DMS53 treated with DMSO at 0.1 percent for 48 hours (cell line): ENCODE measurements around the gene FRMD3.

Experiments used
- DNase-seq: peaks from one replicate; lab custom pipeline; 2025; ENCODE audit not compliant: unreplicated experiment; lab: John Stamatoyannopoulos, UW

Gene FRMD3

DNA sequence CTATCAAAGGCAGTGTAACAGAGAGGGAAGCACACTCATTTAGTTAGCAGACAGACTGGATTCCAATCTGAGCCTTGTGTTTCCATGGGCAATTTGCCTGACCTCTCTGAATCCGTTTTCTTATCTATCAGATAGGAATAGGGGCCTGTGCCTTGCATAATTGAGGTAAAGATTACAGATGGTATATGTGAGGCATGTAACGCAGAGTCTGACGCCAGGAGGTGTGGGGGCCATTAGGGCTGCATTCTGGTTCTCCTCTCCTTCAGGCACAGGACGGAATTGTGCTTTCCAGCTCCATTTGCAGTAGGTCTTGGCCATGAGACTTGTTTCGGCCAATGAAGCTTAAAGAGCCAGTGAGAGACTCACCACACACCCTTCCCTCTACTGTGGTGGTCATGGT lies 97.6 kb downstream of the FRMD3 start:
- DNase-seq: no peak

DNA sequence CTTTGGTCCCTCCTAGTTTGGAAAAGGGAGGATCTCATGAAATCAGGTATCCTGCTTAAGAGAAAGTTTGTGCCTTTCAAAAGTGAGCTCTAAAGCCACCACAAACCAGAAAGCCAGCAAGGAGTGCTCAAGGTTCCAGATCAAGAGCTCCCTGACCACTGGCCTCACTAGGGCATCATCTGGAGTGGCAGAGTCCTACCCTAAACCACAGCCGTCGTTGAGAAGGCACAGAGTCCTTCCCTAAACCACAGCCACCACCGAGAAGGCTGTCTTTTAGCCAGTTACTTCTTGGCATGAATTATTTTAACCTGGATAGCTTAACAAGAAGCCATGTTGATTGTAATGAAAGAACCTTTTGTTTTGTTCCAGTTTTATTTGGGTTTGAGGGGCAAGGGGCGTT lies 102.9 kb downstream of the FRMD3 start:
- no peak for DNase-seq

DNA sequence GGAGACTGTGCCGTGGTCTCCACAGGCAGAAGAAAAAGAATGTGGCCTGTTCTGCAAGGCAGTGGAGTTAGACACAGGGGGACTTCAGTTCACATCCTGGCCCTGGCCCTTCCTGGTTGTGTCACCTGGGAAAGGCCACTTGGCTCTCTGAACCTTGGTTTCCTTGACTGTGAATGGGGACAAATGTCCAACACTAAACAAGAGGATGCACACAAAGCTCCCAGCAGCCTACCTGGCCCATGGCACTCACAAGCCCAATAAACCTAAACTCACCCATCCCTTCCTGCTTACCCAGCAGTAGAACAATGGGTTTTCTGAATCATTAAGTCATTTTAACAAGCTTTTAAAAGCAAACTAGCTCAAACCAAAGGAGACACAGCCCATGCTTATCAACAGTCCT lies 103.9 kb downstream of the FRMD3 start:
- DNase-seq: no peak

DNA sequence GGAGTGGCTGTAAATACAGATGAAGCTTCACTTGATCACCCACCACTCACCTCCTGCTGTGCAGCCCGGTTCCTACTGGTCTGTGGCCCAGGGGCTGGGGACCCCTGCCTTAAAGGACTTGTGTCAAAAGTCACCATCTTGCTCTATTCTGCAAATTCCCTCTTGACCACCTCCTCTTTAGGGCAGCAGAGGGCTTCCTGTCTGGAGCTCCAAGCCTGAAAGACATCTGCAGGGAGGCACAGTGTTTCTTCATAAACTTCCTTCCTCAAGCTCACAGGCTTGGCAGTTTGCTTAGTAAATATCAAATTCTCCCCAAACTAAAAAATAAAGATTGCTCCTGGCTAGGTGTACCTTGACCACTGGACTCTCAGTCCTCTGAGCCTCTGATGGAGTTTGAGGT lies 104.4 kb downstream of the FRMD3 start:
- no peak for DNase-seq

DNA sequence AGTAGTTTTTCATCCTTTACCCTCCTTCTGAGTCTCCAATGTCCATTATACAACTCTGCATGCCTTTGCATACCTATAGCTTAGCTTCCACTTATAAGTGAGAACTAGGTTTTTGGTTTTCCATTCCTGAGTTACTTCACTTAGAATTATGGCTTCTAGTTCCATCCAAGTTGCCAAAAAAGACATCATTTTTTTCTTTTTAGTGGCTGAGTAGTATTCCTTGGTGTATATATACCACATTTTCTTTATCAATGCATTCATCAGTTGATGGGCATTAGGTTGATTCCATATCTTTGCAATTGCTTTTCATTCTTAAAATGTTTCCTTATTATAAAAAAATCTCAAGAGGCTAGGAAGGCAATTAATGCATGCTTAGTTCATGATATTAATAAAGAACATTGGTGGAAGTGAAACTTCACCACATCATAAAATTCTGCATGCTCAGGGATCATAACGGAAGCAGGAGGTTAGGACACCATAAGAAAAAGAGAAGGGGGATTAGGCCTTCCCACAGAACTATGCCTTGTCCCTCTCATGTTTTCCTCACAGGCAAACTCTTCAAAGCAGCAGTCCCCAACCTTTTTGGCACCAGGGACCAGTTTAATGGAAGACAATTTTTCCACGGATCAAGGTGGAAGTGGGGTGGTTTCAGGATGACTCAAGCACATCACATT lies 105.2 kb downstream of the FRMD3 start:
- no peak for DNase-seq

DNA sequence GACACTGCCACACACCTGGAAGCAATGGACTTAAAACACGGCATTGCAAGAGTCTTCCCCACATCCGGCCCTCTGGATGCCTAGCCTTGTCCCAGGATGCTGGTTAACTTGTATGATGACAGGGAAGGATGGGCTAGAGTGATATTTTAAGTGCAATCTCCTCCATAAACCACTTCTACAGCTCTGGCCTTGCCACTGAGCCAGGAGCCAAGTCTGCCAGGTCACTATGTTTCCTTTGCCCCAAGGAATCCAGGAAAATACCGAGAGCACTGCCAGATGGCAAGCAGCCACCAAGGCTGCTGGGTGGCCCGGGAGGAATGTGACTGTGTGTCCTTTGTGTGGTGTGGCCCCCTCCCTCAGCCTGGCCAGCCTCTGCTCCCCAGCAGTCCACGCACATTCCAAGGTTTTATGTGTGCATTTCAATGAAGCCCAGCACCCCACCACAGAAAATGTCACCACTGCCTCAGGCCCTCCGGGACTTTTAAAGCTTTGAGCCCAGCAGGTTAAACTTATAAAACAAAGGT lies 106.0 kb downstream of the FRMD3 start:
- no peak for DNase-seq

DNA sequence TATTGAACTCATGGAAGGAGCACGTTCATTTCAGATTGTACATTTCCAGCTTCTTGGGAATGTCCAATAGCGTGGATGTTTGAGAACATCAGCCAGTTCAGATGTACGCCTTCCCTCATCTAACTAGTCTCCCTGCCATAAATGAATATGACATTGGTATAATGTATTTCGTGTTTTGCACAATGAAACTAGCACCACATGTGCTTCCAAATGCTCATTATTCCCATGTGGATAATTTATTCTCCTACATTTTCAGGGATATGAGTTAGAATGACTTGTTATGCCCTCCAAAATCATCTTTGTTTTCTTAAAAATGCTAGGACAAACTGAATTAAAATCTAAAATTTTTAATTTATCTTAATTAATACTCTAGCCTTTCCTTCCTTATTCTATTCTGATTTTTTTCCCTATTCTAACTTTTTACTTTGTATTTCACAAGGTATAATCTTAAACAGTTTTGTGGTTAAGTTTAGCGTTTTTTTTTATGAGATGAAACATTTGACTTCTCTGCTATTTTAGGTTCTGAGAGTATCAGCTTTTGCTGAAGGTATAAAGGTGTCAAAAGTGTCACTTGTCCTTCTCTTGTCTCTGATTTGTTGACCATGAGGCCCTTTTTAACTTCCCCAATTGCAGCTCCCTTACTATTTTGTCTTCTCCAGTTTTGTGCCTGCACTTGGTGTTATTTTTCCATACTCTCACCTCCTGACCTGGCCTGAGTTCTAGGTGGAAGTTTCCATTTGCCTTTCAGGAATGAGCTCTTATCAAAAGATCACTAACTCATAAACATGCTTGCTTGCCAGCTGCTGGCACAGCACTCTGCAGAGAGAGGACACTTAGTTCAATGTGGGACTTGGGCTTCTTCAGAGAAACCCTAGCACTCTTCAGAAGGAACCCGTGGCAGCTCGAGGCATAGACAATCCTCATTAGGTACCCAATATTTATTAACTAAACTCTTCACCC lies 106.8 kb downstream of the FRMD3 start:
- no peak for DNase-seq

DNA sequence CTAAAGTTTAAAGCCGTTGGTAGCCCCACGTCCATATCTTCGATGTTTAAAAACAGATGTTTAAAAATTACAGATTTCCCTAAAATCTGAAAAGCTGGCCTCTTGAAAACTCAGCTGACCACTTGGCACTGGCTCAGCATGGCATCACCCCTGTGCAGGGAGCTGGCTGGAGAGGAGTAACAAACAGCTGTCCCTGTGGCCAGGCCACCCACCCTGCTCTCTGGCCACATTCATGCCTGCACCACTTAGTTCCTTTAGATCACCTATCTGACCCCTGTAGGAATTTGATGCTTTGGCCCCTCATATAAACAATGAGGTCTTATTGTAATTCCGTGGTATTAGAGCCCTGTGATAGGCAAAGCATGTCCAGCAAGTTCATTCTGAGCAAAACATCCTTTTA lies 107.5 kb downstream of the FRMD3 start:
- DNase-seq: no peak

DNA sequence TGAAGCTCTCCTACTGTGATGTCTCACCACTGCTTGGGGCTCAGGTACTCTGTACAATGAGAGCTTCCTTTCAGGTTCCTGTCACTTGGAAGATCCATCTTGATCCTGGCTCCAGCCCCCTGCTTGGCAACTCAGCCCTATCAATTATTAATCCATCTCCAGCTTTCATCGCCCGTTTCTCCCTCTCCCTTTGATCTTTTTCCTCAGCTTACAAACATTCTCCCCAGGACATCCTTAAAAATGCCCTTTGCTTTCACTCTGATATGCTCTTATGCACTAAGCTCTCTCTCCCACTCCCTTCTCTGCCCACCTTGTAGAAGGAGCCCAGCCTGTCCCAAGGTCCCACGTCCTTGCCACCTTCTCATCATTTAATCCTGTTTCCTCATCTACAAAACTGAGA lies 109.0 kb downstream of the FRMD3 start:
- no peak for DNase-seq

DNA sequence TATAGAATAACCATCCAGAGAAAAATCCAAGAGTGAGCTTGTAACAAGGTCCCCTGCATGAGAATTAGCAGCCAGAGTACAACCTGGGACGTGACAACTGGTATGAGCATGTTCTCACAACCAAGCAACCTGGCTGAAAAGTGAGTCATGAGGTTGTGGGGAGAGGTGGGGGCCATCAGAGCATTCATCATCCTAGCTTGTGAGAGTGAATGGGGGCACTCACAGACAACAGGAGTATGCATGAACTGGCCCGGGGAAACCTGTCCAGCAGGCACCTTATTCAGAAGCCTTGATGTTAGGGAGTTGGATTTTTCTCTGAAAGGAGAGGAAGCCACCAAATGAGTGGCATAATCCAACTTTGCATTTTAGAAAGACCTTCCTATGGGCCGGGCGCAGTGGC lies 113.0 kb downstream of the FRMD3 start:
- no peak for DNase-seq

DNA sequence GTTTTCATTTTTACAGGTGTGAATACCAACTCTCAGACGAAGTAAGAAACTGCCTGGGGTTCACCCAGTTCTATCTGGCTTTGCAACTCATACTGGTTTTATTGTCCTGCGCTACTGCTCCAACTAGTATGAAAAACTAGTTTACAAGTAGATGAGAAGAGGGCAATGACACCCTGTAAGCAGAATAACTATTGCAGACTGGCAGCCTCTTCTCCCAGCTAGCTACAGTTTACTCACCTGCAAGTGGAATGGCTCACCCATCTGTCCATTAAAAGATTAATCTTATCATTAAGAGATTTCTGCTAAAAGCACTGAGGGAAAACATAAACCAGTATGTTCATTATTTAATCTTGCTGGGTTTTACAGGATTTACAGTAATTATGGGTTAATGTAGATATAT lies 113.4 kb downstream of the FRMD3 start:
- no peak for DNase-seq

DNA sequence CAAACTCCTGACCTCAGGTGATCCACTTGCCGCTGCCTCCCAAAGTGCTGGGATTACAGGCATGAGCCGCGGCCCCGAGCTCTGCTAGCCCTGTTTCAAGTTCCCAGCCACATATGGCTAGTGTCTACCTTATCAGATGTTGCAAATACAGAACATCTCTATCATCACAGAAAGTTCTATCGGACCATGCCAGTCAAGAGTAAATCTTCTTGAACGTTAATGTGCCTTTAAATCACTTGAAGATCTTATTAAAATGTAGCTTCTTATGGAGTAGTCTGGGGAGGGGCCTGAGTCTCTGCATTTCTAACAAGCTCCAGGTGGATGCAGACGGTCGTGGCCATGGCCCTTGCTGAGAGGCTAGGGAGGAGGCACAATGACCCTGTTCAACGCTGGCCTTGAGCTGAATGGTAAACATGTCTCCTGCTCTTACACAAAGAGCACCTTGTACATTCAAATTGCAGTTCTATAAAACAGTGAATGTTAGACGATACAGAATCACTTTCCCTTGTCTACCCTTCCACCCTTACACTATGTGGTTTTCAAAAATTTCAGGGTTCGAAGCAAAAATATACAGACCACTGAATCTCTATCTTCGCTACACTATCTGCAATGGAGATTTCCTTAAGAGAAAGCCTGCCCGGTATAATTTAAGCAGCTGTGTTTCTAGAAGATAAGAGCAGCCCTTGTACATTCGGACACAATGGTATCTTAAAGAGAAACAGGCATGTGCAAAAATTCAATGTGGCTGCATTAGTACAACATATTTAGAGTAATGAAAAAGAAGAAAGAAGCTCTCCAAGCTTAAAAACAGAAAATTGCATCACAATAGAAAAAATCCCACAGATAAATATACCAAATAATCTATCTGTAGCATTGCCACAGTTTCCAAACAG lies 114.1 kb downstream of the FRMD3 start:
- DNase-seq: no peak

DNA sequence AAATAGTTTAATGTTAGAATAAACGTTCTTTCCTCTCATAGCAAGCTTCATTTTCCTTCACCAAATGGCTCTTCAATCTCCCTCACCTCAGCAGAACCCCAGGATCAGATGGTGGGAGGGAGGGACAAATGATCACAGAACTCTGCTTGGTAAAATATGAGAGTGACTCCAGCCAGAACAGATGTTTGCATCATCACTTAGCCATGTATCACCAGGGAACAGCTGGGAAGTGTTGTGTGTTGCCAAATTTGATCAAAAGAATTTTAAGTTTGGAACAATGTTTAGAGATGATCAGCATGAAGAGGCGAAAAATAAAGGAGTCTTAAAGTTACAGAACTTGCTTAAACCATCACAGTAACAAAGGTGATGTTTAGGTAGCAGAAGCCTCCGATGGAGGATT lies 115.7 kb downstream of the FRMD3 start:
- DNase-seq: no peak

DNA sequence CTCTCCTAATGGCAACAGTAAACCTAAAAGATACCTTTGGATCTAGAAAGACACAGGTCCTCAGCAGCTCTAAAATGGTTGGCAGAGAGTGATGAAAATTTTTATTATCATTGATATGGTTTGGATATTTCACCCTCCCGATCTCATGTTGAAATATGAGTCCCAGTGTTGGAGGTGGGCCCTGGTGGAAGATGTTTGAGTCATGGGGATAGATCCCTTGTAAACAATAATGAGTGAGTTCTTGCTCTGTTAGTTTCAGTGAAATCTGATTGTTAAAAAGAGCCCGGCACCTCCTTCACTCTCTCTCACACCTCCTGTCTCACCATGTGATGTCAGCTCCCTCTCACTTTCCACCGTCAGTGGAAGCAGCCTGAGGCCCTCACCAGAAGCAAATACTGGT lies 117.7 kb downstream of the FRMD3 start:
- DNase-seq: no peak

DNA sequence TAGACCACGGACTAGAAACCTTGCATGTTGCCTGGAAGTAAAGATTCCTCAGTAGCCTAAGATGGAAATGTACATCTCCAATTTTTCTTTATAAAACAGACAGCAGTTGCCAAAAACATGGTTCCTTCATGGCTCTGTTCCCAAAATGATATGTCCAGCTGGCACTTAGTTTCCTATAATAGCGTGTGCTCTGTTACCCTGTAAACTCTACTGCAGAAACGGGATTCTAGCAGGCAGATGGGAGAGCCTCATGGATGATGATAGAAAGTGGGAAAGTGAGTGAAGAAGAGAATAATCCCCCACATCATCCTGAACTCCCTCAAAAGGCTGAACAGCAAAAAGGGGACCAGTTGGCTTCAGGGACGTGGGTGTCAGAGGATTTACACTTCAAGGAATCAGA lies 118.2 kb downstream of the FRMD3 start:
- no peak for DNase-seq

DNA sequence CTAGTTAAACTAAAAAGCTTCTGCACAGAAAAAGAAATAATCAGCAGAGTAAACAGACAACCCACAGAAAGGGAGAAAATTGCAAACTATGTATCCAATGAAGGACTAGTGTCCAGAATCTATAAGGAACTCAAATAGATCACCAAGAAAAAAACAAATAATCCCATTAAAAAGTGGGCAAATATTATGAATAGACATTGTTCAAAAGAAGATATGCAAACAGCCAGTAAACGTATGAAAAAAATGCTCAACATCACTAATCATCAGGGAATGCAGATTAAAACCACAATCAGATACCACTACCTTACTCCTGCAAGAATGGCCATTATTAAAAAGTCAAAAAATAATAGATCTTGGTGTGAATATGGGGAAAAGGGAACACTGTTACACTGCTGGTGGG lies 119.9 kb downstream of the FRMD3 start:
- no peak for DNase-seq

DNA sequence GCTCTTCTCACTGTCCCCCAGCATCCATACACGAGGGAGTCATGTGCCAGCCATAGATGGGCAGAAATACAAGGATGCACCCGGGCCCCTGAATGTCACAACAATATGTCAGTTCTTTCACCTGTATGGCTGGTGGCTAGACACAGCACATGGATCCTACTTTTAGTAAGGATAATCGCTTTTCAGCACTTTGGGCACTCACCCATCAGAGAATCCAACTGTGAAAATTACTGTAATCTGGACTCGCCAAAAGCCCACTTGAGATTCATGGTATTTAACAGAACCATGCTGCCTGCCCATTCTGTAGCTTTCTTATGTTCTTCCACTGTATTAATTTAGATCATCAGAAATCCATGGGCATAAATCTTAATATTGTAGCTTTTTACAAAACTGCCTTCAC lies 124.8 kb downstream of the FRMD3 start:
- no peak for DNase-seq

DNA sequence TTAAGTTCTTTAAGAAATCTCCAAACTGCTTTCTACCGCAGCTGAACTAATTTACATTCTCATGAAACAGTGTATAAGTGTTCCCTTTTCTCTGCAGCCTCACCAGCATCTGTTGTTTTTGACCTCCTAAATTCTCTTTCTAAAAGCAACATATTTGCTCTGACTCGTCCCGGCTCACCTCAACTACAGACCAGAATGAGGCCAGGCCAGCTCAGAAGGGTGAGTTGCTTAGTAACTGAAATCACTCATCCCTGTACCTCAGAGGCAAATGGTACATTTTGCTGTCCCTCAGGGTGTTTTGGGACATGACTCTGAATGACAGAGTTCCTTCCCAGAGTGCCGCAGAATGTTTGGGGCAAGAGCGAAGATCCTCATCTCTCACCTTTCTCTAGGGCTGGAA lies 127.5 kb downstream of the FRMD3 start:
- no peak for DNase-seq

DNA sequence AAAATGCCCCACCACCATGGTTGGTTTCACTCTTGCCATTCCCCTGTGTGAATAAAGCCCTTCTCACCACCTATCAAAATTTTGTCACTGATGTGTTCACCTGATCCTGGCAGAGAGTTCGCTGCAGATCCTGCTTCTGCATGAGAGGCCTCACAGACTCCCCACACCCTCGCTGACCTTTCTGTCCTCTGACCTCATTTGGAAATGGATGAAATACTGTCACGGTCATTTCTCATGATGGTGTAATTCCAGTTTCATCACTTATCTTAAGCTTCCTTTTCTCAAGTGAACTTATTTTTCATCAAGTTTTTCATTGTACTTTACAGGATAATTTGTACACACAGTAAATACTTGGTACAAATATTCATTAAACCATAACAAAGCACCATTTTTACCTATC lies 131.3 kb downstream of the FRMD3 start:
- DNase-seq: no peak

DNA sequence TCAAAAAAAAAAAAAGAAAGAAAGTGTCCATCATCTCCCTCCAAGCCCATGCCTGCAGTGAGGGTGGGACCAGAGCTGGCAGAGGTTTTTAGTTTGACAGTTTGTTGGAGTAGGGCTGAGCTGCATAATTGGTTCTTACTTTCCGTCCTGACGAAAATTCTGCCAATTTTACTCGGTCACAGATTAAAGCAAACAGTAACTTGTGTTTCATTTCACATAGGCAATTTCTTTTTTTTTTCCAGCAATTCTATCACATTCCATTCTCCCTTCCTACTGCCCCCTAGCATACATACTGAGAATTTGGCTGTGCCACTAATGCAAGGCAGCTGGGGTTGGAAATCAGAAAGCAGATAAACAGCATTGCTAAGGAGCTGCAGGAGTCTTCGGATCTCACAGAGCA lies 132.4 kb downstream of the FRMD3 start:
- DNase-seq: no peak

DNA sequence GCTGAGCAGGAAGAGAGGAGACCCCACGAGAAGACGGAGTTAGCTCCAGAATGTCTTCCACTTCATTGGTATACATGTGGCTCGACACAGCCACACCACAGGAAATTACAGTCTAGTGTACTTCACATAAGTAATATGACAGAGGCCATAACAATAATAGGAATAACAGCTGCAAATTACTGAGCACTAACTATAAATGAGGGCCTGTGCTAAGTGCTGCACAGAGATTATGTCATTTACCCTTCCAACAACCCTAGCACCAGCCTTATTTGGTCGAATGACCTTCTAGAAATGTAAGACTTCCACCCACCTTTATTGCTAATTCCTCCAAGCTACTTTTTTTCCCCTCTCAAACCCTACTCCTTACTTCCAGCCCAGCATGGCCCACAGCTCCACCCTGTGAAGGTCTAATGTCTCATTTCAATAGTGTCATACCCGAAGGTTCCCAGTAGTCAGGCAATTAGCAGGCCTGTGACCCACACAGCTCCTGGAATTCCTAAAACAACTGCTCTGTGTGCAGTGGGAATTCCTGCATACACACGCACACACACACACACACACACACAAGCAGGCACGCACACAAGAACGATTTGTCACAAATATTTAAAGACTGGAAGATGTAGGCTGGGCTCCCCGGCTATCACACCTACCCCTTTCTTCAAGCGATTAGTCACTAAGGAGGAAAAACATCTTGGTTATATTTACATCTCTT lies 134.5 kb downstream of the FRMD3 start:
- no peak for DNase-seq
